Stimulated activated CD8-positive, alpha-beta memory T cell treated with anti-CD3 and anti-CD28 coated beads, Interleukin-12 subunit alpha, Interleukin-12 subunit beta, amount 100 ng/mL, for 24 hours (primary cell): ENCODE measurements around the gene MC1R.
"Not testable (repeated sequence)": the region's sequence is repeated elsewhere in the genome, so short reads cannot be mapped to it uniquely, and the experiment has no call there.

ENCODE experiments used
- DNase-seq: peaks from one replicate; pipeline ENCODE4 v3.0.0-alpha.2; 2020; ENCODE audit errors: extremely low read depth

The MC1R gene

GRCh38 chr16:89934611-89935553 lies 16.2 kb downstream of the MC1R start:
- no peak for DNase-seq

GRCh38 chr16:89935620-89936019 lies 17.0 kb downstream of the MC1R start:
- not testable (repeated sequence) for DNase-seq

GRCh38 chr16:89936034-89936433 lies 17.4 kb downstream of the MC1R start:
- no peak for DNase-seq

DNA sequence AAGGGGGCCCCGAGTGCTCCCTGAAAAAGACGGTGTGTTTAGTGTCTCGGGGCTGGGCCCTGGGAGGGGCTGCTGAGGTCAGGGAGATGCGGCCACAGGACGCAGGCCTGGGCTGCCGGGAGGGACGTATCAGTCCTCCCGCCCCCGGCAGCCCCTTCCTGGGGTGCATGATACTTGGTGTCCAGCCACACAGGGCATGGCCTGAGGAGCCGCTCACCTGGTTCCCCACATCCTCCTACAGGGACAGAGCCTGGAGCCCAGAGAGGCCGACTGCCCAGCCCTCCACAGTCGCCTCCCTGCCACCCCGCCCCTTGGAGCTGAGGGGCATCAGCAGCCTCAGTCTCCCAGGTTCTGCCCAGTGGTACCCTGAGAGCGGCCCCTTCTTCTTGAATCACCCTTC lies 17.8 kb downstream of the MC1R start:
- DNase-seq = no peak

GRCh38 chr16:89936981-89937380 lies 18.3 kb downstream of the MC1R start:
- no peak for DNase-seq

- no peak for DNase-seq
Measured at GRCh38 chr16:89938175-89938885, 19.7 kb downstream of the MC1R start.

GRCh38 chr16:89944773-89945172 lies 26.1 kb downstream of the MC1R start:
- DNase-seq = no peak

DNA sequence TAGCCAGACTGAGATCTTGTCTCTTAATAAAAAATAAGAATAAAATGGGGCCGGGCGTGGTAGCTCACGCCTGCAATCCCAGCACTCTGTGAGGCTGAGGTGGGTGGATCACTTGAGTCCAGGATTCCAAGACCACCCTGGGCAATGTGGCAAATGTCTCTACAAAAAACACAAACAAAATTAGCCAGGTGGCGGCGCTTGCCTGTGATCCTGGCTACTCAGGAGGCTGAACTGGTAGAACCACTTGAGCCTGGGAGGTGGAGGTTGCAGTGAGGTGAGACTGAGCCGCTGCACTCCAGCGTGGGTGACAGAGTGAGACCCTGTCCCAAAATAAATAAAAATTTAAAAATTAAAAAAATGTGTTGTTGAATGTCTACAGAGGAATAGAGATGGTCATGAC lies 27.0 kb downstream of the MC1R start:
- DNase-seq = no peak

GRCh38 chr16:89946515-89946914 lies 27.9 kb downstream of the MC1R start:
- DNase-seq = no peak

GRCh38 chr16:89949121-89949742 lies 30.6 kb downstream of the MC1R start:
- DNase-seq = no peak

DNA sequence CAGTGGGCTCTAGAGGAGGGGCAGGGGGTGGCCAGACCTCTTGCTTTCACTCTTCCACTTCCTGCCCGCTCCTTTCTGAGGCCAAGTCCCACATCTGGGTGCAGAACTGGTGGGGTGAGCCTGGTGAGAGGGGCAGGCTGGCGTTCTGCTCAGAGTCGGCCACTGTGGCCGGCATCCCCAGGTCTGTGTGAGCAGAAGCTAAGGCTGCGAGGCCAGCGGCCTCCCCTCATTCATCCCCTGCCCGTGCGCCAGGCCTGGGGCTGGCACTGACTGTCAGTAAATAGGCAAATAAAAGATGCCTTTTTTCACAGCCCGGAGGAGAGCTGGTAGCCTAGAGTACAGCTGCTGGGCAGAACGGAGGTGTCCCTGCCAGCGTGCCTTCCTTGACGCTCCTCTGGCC lies 31.1 kb downstream of the MC1R start:
- DNase-seq = no peak

- DNase-seq = no peak
Measured at GRCh38 chr16:89951509-89951908, 32.8 kb downstream of the MC1R start.

DNA sequence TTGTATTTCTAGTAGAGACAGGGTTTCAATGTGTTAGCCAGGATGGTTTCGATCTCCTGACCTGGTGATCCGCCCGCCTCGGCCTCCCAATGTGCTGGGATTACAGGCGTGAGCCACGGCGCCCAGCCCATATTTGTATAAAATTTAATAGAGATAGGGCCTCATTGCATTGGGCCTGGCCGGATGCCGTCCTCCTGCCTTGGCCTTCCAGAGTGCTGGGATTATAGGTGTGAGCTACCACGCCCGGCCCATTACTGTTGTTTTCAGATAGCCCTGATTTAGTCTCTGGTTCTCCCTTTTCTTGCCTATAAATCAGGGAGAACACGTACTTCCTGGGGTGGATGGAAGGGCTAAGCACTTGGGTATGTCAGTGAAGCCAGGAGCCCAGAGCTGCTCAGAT lies 33.4 kb downstream of the MC1R start:
- no peak for DNase-seq

DNA sequence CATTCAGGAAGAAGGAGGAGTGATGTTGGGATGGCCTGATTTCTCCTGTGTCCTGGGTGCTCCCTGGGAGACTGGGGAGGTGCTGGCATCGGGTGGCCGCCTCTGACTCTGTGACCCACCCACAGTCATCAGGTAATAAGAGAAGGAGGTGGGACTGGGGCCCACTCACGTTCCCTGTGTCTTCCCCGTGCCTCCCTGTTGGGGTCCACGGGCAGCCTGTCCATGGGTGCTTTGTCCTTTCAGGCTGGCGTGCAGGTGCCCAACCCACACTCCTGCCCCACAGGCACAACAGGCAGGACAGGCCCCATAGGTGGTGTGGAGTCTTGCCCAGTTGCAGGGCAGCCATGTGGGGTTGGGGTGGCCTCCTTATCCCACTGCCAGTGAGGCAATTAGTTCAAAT lies 33.9 kb downstream of the MC1R start:
- DNase-seq = no peak

DNA sequence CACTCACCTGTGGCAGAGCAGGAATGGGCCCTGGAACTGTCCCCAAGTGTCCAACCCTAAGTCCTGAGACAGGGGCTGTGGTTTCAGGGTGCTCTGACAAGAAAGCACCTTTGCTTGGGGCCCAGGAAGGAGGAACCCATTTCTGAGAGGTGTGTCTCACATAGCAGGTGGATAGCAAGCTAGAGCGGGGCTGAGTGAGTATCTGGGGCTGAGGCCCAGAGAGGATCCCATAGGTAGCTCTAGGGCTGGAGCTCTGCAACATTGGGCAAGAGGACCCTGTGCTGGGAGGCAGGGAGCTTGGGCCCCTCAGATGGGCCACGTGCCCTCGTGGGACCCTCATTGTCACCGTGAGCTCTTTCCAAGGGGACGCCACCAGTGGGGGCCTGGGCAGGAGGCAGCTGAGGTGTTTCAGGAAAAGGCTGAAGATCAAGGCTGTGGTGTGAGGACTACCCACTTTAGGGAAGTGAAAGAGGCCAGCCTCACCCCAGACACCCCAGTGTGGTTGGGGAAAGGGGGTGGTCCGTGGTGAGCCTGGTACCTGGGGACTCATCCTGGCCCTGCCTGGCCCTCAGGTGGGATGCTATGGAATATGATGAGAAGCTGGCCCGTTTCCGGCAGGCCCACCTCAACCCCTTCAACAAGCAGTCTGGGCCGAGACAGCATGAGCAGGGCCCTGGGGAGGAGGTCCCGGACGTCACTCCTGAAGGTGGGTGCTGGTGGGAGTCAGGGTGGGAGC lies 35.2 kb downstream of the MC1R start:
- DNase-seq = no peak

DNA sequence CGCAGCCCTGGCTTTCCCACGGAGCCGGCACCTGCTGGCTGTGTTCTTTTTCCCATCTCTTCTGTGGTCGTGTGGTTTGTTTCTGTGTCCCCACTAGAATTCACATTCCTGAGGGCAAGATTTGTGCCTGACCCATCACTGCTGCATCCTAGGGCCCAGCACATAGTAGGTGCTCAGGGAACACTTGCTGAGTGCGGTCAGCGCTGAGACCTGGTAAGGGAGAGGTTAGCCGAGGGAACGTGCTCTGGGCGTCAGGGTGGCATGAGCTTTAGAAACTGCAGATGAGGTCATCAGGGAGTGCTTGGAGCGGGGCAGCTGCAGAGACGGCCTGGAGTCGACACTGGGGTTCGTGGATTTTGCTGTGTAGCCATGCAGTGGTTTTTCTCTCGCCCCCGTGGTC lies 35.8 kb downstream of the MC1R start:
- no peak for DNase-seq

DNA sequence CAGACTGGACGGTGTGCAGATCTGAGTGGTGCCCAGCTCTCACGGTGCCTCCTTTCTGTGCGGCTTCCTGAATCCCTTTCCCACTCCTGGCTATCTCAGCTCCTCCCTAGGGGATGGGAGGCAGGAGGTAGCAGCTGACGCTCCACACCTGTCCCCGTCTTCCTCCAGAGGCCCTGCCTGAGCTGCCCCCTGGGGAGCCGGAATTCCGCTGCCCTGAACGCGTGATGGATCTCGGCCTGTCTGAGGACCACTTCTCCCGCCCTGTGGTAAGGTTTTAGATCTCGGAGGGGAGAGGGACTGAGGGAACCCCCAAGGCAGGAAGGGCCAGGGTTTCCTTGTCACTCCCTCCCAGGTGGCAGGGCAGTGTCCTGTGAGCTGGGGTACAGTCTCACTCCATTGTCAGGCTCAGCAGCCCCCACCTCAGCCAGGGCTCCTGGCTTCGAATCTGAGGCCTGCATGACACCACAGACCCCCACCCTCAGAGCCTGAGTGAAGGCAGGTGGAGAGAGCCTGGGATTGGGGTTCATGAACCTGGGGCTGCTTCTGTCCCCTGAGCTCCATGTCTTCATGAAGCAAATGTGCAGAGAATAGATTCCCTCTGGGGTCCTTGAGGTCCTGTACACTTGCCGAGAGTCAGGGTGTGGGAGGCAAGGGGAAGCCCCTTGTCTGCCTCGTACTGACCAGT lies 36.5 kb downstream of the MC1R start:
- DNase-seq = no peak

DNA sequence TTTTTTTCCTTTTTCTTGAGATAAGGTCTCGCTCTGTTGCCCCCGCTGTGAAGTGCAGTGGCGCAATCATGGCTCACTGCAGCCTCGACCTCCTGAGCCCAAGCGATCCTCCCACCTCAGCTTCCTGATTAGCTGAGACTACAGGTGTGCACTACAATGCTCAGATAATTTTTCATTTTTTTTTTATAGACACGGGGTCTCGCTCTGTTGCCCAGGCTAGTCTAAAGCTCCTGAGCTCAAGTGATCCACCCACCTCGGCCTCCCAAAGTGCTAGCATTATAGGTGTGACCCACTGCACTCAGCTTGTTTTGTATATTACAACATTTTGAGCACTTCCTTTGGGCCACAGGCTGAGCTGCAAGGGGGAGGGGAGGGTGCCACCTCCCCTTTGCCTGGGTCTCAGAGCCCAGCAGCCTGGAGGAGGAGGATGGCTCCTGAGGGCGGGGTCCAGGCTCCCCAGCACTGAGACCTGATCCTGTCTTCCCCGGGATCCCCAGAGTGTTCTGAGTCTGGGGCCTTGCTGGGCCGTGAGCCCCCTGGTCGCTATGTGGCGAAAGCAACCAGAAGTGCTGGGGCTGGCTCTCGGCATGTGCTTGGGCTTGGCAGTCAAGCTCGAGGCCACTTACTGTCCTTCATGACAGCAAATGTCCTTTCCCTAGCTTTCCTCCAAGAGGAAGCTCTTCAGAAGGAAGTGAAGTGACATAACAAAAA lies 38.0 kb downstream of the MC1R start:
- DNase-seq = no peak

- no peak for DNase-seq
Measured at GRCh38 chr16:89957216-89957785, 38.6 kb downstream of the MC1R start.

DNA sequence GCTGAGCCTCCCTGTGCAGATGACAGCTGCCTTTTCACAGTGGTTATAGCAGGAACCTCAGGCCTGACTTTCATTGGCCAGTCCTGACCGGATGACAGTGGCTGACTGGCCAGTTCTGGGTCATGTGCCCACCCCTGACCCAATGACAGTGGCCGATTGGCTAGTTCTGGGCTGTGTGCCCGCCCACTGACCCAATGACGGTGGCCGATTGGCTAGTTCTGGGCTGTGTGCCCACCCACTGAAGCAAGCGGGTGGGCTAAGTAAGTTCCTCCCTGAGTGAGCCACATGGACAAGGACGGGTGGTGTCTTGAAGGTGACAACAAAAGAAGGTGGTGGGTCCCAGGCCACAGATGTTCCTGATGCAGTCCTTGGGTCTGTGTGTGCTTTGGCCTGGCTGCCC lies 39.4 kb downstream of the MC1R start:
- DNase-seq = no peak
